Measurements from ENCODE around the gene ST3GAL5. TPM values are rescaled to one million over a fixed set of nuclear protein-coding genes. Genes with fewer than 3 reads are reported as not detected.

Gene ST3GAL5
- total and polyA plus RNA-seq, 2 experiments from 2014 or later: 3.2 to 7.9 TPM

- ATAC-seq: no peak
- no peak overlapping the region for H3K4me3 Mint-ChIP-seq
Measured at GRCh38 chr2:85886141-85886540, 2.6 kb downstream of the ST3GAL5 start.

More at GRCh38 chr2:85886141-85886540, 2.6 kb downstream of the ST3GAL5 start:
- Mint-ChIP-seq H3K27me3 (ENCODE audit: insufficient read depth, low read depth, poor library complexity) (peaks cover 24% of the 10 kb centered on the region), H3K36me3 (ENCODE audit: low read depth) (peaks cover 21% of the 10 kb centered on the region), H3K27ac (no peak overlapping the region), H3K9me3 (peaks cover 22% of the 10 kb centered on the region), H3K4me1 (peaks cover 29% of the 10 kb centered on the region)
- H3K4me3 ChIP-seq: no peak overlapping the region
- H3K9me2 ChIP-seq (ENCODE audit: insufficient read depth): no peaks in the 10 kb centered on the region
- DNase-seq (ENCODE audit: low spot score): no peak
- H3K4me1 ChIP-seq (ENCODE audit: insufficient read depth): no peaks in the 10 kb centered on the region; the same call in 1 of the 2 replicates
- no peaks in the 10 kb centered on the region for H3F3A ChIP-seq (replicated peaks; ENCODE audit: low read depth)
- H3K79me2 ChIP-seq (replicated peaks; ENCODE audit: insufficient read depth): 0 out of 2 replicates have a peak, but pooled peaks cover 3% of the 10 kb centered on the region
- H3K4me2 ChIP-seq: no peak overlapping the region
- no peak overlapping the region for H2AFZ ChIP-seq
- H3K27ac ChIP-seq (ENCODE audit: low read depth): no peak overlapping the region
- peaks cover 30% of the 10 kb centered on the region for H3K27me3 ChIP-seq (ENCODE audit: insufficient read depth)
- no peaks in the 10 kb centered on the region for H3K36me3 ChIP-seq (ENCODE audit: insufficient read depth)
- TF ChIP-seq EZH2phosphoT487 (IDR thresholded peaks at IDR 0.05; ENCODE audit: unreplicated experiment) (no peak), ETS1 (IDR thresholded peaks at IDR 0.05) (no peak), EZH2 (IDR thresholded peaks at IDR 0.05; ENCODE audit: low read depth, unreplicated experiment) (no peak), ZNF331 (CRISPR knock-in tag; IDR thresholded peaks at IDR 0.05; ENCODE audit: low read depth) (no peak), ZNF114 (CRISPR knock-in tag; IDR thresholded peaks at IDR 0.05) (no peak), CREB1 (CRISPR knock-in tag; IDR thresholded peaks at IDR 0.05; ENCODE audit: low read depth) (no peak), POLR2AphosphoS5 (IDR thresholded peaks at IDR 0.05; ENCODE audit: low read depth) (no peak), STAT1 (IDR thresholded peaks at IDR 0.05; ENCODE audit: unreplicated experiment) (no peak), JUNB (IDR thresholded peaks at IDR 0.05; ENCODE audit: unreplicated experiment) (no peak), NANOG (IDR thresholded peaks at IDR 0.05; ENCODE audit: borderline replicate concordance) (no peak)
- TF ChIP-seq, protein P1, sequence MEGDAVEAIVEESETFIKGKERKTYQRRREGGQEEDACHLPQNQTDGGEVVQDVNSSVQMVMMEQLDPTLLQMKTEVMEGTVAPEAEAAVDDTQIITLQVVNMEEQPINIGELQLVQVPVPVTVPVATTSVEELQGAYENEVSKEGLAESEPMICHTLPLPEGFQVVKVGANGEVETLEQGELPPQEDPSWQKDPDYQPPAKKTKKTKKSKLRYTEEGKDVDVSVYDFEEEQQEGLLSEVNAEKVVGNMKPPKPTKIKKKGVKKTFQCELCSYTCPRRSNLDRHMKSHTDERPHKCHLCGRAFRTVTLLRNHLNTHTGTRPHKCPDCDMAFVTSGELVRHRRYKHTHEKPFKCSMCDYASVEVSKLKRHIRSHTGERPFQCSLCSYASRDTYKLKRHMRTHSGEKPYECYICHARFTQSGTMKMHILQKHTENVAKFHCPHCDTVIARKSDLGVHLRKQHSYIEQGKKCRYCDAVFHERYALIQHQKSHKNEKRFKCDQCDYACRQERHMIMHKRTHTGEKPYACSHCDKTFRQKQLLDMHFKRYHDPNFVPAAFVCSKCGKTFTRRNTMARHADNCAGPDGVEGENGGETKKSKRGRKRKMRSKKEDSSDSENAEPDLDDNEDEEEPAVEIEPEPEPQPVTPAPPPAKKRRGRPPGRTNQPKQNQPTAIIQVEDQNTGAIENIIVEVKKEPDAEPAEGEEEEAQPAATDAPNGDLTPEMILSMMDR (conservative IDR thresholded peaks at IDR 0.05; ENCODE audit: low read depth in 2 of 2): no peak
- TF ChIP-seq, protein P2, sequence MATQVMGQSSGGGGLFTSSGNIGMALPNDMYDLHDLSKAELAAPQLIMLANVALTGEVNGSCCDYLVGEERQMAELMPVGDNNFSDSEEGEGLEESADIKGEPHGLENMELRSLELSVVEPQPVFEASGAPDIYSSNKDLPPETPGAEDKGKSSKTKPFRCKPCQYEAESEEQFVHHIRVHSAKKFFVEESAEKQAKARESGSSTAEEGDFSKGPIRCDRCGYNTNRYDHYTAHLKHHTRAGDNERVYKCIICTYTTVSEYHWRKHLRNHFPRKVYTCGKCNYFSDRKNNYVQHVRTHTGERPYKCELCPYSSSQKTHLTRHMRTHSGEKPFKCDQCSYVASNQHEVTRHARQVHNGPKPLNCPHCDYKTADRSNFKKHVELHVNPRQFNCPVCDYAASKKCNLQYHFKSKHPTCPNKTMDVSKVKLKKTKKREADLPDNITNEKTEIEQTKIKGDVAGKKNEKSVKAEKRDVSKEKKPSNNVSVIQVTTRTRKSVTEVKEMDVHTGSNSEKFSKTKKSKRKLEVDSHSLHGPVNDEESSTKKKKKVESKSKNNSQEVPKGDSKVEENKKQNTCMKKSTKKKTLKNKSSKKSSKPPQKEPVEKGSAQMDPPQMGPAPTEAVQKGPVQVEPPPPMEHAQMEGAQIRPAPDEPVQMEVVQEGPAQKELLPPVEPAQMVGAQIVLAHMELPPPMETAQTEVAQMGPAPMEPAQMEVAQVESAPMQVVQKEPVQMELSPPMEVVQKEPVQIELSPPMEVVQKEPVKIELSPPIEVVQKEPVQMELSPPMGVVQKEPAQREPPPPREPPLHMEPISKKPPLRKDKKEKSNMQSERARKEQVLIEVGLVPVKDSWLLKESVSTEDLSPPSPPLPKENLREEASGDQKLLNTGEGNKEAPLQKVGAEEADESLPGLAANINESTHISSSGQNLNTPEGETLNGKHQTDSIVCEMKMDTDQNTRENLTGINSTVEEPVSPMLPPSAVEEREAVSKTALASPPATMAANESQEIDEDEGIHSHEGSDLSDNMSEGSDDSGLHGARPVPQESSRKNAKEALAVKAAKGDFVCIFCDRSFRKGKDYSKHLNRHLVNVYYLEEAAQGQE (IDR thresholded peaks at IDR 0.05; ENCODE audit: unreplicated experiment): no peak
- TF ChIP-seq, protein P3, sequence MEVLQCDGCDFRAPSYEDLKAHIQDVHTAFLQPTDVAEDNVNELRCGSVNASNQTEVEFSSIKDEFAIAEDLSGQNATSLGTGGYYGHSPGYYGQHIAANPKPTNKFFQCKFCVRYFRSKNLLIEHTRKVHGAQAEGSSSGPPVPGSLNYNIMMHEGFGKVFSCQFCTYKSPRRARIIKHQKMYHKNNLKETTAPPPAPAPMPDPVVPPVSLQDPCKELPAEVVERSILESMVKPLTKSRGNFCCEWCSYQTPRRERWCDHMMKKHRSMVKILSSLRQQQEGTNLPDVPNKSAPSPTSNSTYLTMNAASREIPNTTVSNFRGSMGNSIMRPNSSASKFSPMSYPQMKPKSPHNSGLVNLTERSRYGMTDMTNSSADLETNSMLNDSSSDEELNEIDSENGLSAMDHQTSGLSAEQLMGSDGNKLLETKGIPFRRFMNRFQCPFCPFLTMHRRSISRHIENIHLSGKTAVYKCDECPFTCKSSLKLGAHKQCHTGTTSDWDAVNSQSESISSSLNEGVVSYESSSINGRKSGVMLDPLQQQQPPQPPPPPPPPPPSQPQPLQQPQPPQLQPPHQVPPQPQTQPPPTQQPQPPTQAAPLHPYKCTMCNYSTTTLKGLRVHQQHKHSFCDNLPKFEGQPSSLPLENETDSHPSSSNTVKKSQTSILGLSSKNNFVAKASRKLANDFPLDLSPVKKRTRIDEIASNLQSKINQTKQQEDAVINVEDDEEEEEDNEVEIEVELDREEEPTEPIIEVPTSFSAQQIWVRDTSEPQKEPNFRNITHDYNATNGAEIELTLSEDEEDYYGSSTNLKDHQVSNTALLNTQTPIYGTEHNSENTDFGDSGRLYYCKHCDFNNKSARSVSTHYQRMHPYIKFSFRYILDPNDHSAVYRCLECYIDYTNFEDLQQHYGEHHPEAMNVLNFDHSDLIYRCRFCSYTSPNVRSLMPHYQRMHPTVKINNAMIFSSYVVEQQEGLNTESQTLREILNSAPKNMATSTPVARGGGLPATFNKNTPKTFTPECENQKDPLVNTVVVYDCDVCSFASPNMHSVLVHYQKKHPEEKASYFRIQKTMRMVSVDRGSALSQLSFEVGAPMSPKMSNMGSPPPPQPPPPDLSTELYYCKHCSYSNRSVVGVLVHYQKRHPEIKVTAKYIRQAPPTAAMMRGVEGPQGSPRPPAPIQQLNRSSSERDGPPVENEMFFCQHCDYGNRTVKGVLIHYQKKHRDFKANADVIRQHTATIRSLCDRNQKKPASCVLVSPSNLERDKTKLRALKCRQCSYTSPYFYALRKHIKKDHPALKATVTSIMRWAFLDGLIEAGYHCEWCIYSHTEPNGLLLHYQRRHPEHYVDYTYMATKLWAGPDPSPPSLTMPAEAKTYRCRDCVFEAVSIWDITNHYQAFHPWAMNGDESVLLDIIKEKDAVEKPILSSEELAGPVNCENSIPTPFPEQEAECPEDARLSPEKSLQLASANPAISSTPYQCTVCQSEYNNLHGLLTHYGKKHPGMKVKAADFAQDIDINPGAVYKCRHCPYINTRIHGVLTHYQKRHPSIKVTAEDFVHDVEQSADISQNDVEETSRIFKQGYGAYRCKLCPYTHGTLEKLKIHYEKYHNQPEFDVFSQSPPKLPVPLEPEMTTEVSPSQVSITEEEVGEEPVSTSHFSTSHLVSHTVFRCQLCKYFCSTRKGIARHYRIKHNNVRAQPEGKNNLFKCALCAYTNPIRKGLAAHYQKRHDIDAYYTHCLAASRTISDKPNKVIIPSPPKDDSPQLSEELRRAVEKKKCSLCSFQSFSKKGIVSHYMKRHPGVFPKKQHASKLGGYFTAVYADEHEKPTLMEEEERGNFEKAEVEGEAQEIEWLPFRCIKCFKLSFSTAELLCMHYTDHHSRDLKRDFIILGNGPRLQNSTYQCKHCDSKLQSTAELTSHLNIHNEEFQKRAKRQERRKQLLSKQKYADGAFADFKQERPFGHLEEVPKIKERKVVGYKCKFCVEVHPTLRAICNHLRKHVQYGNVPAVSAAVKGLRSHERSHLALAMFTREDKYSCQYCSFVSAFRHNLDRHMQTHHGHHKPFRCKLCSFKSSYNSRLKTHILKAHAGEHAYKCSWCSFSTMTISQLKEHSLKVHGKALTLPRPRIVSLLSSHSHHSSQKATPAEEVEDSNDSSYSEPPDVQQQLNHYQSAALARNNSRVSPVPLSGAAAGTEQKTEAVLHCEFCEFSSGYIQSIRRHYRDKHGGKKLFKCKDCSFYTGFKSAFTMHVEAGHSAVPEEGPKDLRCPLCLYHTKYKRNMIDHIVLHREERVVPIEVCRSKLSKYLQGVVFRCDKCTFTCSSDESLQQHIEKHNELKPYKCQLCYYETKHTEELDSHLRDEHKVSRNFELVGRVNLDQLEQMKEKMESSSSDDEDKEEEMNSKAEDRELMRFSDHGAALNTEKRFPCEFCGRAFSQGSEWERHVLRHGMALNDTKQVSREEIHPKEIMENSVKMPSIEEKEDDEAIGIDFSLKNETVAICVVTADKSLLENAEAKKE (CRISPR knock-in tag; IDR thresholded peaks at IDR 0.05): no peak
- H4K20me1 ChIP-seq (replicated peaks; ENCODE audit: insufficient read depth): peaks cover 6% of the 10 kb centered on the region; the same call in 1 of the 2 replicates

All from GM23338 (cell line).